ENCODE results near the gene SIX3.

Gene SIX3

GRCh38 chr2:44957656-44958327, 16.3 kb downstream of the SIX3 start:
- DNase-seq (ENCODE audit: low spot score): no peak

GRCh38 chr2:44959855-44960254, 18.4 kb downstream of the SIX3 start:
- DNase-seq (ENCODE audit: low spot score): no peak

GRCh38 chr2:44960871-44961270, 19.4 kb downstream of the SIX3 start:
- DNase-seq (ENCODE audit: low spot score): no peak

- no peak for DNase-seq (ENCODE audit: low spot score)
Measured at GRCh38 chr2:44962176-44962695, 20.7 kb downstream of the SIX3 start.

GRCh38 chr2:44964752-44965236, 23.3 kb downstream of the SIX3 start:
- DNase-seq (ENCODE audit: low spot score): no peak

- no peak for DNase-seq (ENCODE audit: low spot score)
Measured at GRCh38 chr2:44965684-44966083, 24.2 kb downstream of the SIX3 start.

GRCh38 chr2:44967056-44967455, 25.6 kb downstream of the SIX3 start:
- no peak for DNase-seq (ENCODE audit: low spot score)

GRCh38 chr2:44967727-44968432, 26.4 kb downstream of the SIX3 start:
- DNase-seq (ENCODE audit: low spot score): no peak

- DNase-seq (ENCODE audit: low spot score): no peak
Measured at GRCh38 chr2:44969936-44970335, 28.4 kb downstream of the SIX3 start.

- DNase-seq (ENCODE audit: low spot score): no peak
Measured at GRCh38 chr2:44970846-44971450, 29.4 kb downstream of the SIX3 start.

- no peak for DNase-seq (ENCODE audit: low spot score)
Measured at GRCh38 chr2:44972771-44973535, 31.5 kb downstream of the SIX3 start.

- DNase-seq (ENCODE audit: low spot score): peak; percentile 56
Measured at GRCh38 chr2:44974064-44974715, 32.7 kb downstream of the SIX3 start.

GRCh38 chr2:44975571-44976450, 34.3 kb downstream of the SIX3 start:
- no peak for DNase-seq (ENCODE audit: low spot score)

- DNase-seq (ENCODE audit: low spot score): no peak
Measured at GRCh38 chr2:44979581-44979980, 38.1 kb downstream of the SIX3 start.

GRCh38 chr2:44980751-44981713, 39.5 kb downstream of the SIX3 start:
- no peak for DNase-seq (ENCODE audit: low spot score)

GRCh38 chr2:44981714-44982108, 40.2 kb downstream of the SIX3 start:
- DNase-seq (ENCODE audit: low spot score): peak; percentile 67

GRCh38 chr2:44983836-44984604, 42.5 kb downstream of the SIX3 start:
- DNase-seq (ENCODE audit: low spot score): no peak

- DNase-seq (ENCODE audit: low spot score): no peak
Measured at GRCh38 chr2:44989176-44989575, 47.7 kb downstream of the SIX3 start.

GRCh38 chr2:44994377-44994776, 52.9 kb downstream of the SIX3 start:
- no peak for DNase-seq (ENCODE audit: low spot score)

Data from SW480 (cell line).